ENCODE data around the gene MFRP.
A peak's percentile ranks its signal among the peaks of the same experiment; 100 is the strongest.

Gene MFRP

GRCh38 chr11:119316016-119316728 lies 30.3 kb downstream of the MFRP start:
- no peak for DNase-seq

GRCh38 chr11:119315131-119316015 lies 31.1 kb downstream of the MFRP start:
- peak; percentile 52 for DNase-seq

DNA sequence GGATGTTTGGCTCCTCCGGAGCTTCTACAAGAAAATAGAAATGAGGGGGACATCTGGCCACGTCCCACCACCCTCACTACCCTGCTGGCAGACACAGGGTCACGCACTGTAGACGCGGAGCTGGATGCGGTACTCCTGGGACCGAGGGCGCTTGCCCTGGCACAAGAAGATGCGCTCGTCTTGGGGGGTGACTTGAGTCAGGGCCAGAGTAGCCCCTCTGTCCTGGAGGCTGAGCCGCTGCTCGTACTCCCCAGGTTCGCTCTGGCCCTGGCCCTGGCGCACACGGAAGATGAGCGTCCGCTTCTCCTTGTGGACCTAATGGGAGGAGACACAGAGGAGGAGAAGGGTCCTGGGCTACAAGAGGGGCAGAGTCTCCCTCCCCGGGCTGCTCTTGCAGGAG lies 31.8 kb downstream of the MFRP start:
- no peak for DNase-seq

GRCh38 chr11:119310682-119311052 lies 35.8 kb downstream of the MFRP start:
- no peak for DNase-seq

DNA sequence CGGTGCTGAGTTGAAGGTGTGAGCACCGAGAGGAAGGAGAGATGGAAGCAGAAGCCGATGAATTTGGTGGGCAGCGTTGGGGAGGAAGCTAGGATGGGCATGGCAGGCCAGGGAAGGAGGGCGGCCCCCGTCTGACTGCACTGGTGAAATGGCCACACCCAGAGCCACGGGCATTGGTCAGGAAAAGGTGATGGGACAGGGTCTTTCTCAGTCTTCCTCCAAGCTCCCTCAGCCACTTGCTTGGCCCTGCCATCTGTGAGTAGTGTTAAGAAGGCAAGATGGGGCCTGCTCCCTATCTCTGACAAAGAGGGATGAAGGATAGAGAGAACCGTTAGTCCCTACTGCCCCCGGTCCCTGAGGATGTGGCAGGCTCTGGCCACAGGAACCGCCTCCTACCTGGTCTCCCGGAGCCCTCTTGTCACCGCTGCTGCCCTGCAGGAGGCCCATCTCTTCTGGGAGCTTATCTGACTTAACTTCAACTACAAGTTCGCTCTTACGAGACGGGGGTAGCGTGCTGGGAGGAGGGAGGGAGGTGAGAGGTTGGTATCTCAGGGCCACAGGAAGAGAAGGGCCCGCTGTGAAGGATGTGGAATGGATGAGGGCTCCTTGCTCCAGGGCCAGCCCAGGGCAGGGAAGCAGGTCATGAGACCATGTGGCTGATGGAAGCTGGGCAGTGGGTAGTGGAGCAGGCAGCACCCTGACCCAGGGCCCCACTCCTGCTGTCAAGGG lies 36.4 kb downstream of the MFRP start:
- no peak for DNase-seq

GRCh38 chr11:119309411-119309810 lies 37.1 kb downstream of the MFRP start:
- no peak for DNase-seq

GRCh38 chr11:119307974-119308373 lies 38.5 kb downstream of the MFRP start:
- no peak for DNase-seq

DNA sequence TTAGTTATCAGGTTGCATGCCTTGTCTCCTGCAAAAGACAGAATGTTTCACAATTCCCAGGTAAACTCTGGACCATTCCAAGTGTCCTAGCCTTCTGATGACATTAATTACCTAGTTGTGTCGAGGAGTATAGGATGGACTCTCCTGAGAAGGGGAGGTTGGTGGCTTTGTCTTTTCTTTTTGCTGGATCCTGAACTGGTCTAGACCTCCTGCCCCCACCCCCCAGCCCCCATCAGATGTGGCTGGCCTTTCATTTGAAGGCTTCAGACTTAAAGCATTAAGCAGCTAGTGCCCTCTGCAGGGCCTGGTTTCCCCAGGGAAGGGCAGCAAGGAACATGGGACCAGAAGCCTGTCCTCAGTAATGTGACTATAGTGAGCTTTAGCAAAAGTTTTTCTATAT lies 39.3 kb downstream of the MFRP start:
- DNase-seq = no peak

DNA sequence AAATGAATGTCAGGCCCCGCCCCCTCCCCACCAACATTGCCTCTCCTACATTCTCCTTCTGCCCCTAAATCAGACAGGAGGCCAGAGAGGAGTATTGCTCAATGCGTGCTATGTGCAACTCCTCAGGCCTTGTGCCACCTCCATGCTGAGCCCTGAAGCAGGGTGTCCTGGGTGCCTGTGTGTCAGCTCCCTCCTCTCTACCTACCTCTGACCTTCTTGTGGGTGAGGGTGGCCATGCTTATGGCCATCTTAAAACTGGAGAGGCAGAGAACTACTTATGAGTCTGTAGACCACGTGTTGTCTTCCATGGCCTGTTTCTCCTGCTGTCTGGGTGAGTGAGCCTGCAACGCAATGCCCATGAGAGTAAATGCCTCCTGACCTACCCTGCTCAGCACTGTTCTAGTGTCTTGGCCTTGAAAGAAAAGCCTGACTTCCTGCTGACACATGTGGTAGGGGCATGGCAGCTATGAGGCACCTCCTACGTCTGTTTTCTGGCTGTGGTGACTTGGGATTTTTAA lies 40.1 kb downstream of the MFRP start:
- DNase-seq = peak; percentile 59

DNA sequence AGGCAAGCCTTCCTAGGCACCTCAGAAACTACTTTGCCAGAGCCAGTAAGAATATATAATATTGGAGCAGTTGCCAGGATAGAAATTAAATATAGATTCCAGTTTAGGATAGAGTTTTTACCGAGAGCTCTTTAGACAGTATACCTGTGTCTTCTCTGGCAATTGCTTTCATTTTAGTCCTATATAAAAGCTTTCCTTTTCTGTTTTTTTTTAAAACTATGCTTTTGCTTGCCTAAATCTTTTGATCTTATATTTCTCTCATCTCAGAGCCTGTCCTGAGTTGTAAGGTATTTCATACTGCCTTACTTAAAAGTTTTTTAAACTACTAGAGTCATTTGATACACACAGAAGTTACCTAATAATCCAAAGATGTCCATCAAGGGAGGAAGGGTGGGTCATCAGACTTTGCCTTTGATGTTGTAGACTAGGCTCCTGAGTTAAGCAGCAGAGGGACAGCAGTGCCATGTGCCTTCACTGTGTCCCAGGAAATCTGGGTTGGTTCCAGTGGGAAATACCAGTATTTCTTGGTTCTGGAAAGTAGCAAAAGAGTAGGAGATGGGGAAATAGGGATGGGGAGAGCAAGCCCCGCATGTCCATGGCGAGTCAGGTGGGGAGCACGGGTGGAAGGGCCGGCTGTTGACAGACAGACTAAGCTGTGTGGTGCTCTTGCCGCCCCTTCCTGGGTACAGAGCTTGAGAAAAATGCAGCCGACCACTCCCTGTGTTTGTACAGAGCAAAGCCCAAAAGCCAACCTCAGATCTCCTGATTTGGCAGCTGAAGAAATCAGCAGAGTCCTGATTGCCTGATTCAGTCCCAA lies 40.7 kb downstream of the MFRP start:
- DNase-seq = no peak

GRCh38 chr11:119303227-119303718 lies 43.2 kb downstream of the MFRP start:
- no peak for DNase-seq

DNA sequence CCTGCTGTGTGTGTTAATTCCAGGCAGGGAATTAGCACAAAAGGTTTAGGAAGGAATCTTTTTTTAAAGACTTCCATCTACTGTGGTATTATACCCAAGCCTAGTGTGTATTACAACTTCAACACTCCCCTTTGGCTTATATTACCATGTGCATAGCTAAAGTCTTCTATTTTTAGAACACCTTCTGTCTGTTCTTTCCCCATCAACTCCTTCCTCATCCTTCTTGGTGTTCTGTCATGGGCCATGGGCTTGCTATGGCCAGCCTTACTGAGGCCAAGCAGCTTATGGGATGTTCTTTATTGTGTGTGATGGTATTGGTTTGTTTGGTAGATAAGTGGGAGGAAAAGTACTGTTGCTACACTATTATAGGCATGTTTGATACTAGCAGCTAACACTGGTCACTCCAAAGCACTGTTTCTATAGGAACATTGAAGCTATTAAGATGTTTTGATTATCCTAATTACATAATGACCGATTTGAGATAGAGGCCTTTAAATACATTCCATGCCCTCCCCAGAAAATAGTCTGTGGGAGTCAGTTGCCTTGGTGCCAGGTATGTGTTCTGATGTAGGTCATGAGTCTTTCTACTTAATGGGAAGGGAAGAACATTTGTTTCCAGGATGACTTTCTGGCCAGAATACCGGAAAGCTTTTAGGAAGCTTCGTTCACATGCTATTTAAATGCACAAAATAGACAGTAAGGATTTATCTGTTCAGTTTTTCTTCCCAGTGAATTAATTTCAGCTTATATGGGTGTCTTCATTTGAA lies 46.1 kb downstream of the MFRP start:
- no peak for DNase-seq

GRCh38 chr11:119299416-119299815 lies 47.1 kb downstream of the MFRP start:
- DNase-seq = no peak

- DNase-seq = no peak
Observed at GRCh38 chr11:119298726-119299125, 47.8 kb downstream of the MFRP start.

DNA sequence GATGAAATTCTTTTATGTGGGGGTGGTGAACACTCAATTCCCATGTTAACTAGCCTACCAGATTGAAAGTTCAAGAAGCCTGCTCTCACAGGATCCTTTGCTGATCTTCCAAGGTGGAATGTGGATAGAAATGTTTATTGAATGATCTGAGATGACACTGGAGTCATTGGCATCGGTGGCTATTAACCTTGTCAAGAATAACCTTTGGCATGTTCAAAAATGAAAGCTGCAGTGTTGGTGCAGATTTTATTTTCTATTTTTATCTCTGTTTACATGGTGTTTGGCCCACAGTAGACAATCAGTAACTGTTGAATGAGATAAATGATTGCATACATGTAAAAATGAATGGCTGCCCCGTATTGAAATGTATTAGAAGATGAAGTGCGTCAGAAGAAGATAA lies 48.6 kb downstream of the MFRP start:
- DNase-seq = no peak

DNA sequence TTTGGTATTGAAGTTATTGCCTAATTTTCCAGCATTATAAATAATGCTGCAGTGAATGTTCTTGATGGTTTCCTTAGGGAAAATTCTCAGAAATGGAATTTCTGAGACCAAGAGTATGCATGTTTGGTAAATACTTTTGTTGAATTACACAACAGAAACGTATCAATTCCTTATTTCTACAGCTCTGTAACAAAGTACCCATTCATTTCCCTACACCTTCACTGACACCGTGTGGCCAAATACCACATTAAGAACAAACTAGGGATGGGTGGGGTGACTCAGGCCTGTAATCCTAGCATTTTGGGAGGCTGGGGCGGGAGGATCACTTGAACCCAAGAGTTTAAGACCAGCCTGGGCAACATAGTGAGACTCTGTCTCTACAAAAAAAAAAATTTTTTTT lies 51.3 kb downstream of the MFRP start:
- DNase-seq = no peak

- DNase-seq = no peak
Observed at GRCh38 chr11:119293461-119293860, 53.0 kb downstream of the MFRP start.

GRCh38 chr11:119290894-119291497 lies 55.5 kb downstream of the MFRP start:
- no peak for DNase-seq
